ENCODE data around the gene UFL1.

- no peak for TF ChIP-seq POLR2A (IDR thresholded peaks at IDR 0.05)
- TF ChIP-seq CTCF (IDR thresholded peaks at IDR 0.05): no peak
Measured at GRCh38 chr6:96491926-96492325, 29.7 kb upstream of the UFL1 start.

Measured in prostate gland (tissue), 2 donors.